Melanocyte of skin (primary cell): ENCODE measurements around the gene RPL11. TPM values are rescaled to one million over a fixed set of nuclear protein-coding genes. Genes with fewer than 3 reads are reported as not detected.

ENCODE experiments used
- total RNA-seq, 2 donors: library from RNA; depleted of rRNA; stranded (reverse); fragments of >200 nt; gene quantifications; 2 replicates each; pipeline ENCODE4 v1.2.3, GENCODE V29; 2012

RPL11 gene
- 100 to 1,000 TPM; 322 to 481 TPM for total RNA-seq

DNA sequence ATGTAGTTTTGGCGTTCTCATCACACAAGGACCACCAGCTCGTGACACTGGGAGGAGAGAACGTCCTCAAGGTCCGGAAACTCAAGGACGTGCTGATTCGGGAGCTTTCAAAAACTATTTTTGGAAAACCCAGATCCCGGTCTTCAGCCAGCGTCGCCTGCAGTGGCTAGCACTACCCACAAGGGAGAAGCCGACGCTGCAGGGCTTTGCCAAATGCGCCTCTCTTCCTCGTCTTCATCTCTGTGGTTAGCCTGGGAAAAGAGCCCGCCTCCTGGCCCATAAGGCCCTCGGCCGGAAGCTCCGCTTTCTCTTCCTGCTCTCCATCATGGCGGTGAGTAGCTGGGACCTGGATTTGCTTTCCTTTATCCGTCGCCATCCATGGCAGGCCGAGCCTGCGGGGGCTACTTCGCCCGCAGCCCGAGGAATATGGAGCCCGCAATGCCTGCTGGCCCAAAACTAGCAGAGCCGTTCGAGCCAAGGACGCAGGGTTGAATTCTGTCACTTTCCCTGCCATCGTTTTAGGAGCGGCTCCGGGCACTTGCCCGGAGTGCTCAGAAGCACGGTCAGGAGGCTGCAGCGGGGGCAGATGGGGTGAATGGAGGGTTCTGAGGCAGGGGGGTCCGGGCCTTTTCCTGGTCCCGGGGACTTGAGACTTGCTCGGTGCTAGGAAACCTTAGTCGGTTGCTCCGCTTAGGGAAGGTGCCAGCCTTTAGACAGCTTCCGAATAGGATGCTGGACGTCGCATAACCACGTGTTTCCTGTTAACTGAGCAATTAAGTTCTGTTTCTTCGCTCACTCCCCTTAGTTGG, at the start of gene RPL11:
Gene RPL11, plus strand, starts transcription at position 308 of the 809 bp plus-strand sequence. Its CDS starts 18 bp downstream, at position 326.

DNA sequence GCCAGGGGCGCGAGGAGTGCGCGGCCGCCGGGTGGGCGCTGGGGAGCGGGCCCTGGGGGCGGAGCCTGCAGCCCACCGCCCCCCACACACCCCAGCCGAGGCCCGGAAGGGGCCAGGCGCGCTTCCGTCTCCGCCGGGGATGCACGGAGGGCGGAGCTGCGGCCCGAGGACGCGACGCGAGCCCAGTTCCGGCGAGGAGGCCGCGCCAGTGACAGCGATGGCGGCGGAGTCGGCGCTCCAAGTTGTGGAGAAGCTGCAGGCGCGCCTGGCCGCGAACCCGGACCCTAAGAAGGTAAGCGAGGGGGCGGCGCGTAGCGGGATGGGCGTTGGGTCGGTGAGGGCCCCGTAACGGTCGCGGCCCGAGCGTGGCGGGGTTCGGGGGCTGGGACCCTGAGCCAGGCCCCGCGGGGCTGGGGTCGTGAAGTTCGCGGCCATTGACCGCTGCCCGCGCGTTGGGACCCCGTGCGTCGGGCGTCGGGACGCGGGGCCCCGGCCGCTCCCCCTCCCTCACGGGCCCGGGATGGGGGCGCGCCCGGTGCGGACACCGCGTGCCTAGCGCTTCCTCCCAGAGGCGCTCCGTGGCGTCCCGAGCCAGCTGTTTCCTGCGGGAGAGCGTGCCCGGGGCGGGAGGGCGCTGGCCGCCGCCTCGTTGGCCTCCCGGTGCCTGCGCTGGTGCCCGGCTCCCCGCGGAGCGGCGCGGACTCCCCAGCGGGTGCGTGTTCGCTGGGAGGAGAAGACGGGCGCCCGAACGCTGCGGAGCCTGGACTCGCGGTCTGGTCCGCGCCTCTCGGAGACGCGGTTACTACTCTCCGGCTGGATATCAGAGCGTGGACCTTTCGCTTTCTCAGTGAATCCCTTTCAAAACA, 51.9 kb downstream of the RPL11 start, which contains the start of gene ELOA:
Gene ELOA, plus strand, starts transcription at position 185 of the 866 bp plus-strand sequence. Its CDS starts 33 bp downstream, at position 218.

Other genes starting within 250 kb of the RPL11 start
- gene ASAP3, start 207.6 kb upstream of the RPL11 start, total RNA-seq, result 10 to 100 TPM in 1 of 2 donors, 1 to 10 TPM in 1; 10.0 to 14.3 TPM
- gene E2F2, start 160.6 kb upstream of the RPL11 start, total RNA-seq, result 1 to 10 TPM; 3.4 to 6.7 TPM
- gene ID3, start 132.3 kb upstream of the RPL11 start, total RNA-seq, result 1 to 10 TPM; 4.0 to 6.2 TPM
- gene ELOA, start 51.7 kb downstream of the RPL11 start, total RNA-seq, result 10 to 100 TPM; 55.1 to 60.3 TPM
- 10 to 100 TPM; 37.6 to 42.0 TPM for gene PITHD1, start 86.6 kb downstream of the RPL11 start, total RNA-seq
- gene LYPLA2, start 99.3 kb downstream of the RPL11 start, total RNA-seq, result 10 to 100 TPM; 69.5 to 93.2 TPM
- 10 to 100 TPM; 34.8 to 71.6 TPM for gene GALE, start 108.9 kb downstream of the RPL11 start, total RNA-seq
- gene HMGCL, start 133.6 kb downstream of the RPL11 start, total RNA-seq, result 10 to 100 TPM; 22.3 to 33.0 TPM
- gene FUCA1, start 176.5 kb downstream of the RPL11 start, total RNA-seq, result 10 to 100 TPM; 10.7 to 16.9 TPM
- gene CNR2, start 221.6 kb downstream of the RPL11 start, total RNA-seq, result not detected